Muscle layer of duodenum (tissue), 2 donors: Measurements from ENCODE around the gene ELN.

Experiments
- H3K27ac ChIP-seq: one replicate; pipeline ENCODE4 v1.7.0; 2013; ENCODE audit warnings: mild to moderate bottlenecking, low read length
- H3K27me3 ChIP-seq: one replicate; pipeline ENCODE4 v1.7.0; 2013; ENCODE audit warnings: low read depth, mild to moderate bottlenecking, control low read depth, low read length
- H3K36me3 ChIP-seq, 2 donors: one replicate each; pipeline ENCODE4 v1.7.0; 2013; ENCODE audit warnings: low read length in 2 of 2, control low read depth in 1 of 2, mild to moderate bottlenecking in 1 of 2; ENCODE audit not compliant: insufficient read depth in 2 of 2, control insufficient read depth in 1 of 2
- H3K4me1 ChIP-seq, 2 donors: one replicate each; pipeline ENCODE4 v1.7.0; 2013; ENCODE audit warnings: low read length in 2 of 2, mild to moderate bottlenecking in 2 of 2, control low read depth in 1 of 2, moderate library complexity in 1 of 2; ENCODE audit not compliant: insufficient read depth in 2 of 2, control insufficient read depth in 1 of 2
- H3K4me3 ChIP-seq, 2 donors: one replicate each; pipeline ENCODE4 v1.7.0; 2013; ENCODE audit warnings: low read length in 2 of 2, low read depth in 1 of 2, mild to moderate bottlenecking in 1 of 2
- H3K9me3 ChIP-seq, 2 donors: one replicate each; pipeline ENCODE4 v1.7.0; 2013; ENCODE audit warnings: low read length in 2 of 2, control low read depth in 1 of 2, mild to moderate bottlenecking in 1 of 2; ENCODE audit not compliant: control insufficient read depth in 1 of 2
- donor health status: healthy.

The ELN gene

GRCh38 chr7:74033372-74034311 lies 5.7 kb downstream of the ELN start:
- Histone ChIP-seq H3K36me3 (peaks cover 0 to 23% of the 10 kb centered on the region in 2 donors), H3K4me1 (peaks cover 4 to 43% of the 10 kb centered on the region in 2 donors), H3K4me3 (peak overlapping the region in 1 of 2 donors; percentile 17), H3K27ac (peak overlapping the region; percentile 2), H3K27me3 (no peaks in the 10 kb centered on the region), H3K9me3 (no peaks in the 10 kb centered on the region)

DNA sequence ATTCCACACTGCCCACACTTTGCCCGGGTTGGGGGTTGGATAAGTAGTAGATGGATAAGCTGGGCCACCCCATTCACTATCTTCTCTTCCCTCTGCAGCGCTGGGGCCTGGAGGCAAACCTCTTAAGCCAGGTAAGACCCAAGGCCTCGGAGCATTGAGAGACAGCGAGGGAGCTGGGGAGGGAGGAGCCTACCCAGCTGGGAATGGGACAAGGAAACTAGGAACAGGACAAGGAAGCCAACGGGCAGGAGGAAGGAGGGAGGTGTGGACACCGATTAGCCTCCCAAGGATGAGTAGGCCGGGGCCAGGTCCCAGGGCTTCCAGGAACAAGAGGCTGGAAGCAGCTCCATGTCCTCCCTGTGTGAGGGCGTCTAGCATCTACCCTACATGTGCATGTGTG lies 9.6 kb downstream of the ELN start:
- Histone ChIP-seq H3K9me3 (no peaks in the 10 kb centered on the region), H3K4me1 (peaks cover 0 to 28% of the 10 kb centered on the region in 2 donors), H3K36me3 (peaks cover 0 to 23% of the 10 kb centered on the region in 2 donors), H3K4me3 (no peak overlapping the region), H3K27ac (no peak overlapping the region), H3K27me3 (no peaks in the 10 kb centered on the region)

DNA sequence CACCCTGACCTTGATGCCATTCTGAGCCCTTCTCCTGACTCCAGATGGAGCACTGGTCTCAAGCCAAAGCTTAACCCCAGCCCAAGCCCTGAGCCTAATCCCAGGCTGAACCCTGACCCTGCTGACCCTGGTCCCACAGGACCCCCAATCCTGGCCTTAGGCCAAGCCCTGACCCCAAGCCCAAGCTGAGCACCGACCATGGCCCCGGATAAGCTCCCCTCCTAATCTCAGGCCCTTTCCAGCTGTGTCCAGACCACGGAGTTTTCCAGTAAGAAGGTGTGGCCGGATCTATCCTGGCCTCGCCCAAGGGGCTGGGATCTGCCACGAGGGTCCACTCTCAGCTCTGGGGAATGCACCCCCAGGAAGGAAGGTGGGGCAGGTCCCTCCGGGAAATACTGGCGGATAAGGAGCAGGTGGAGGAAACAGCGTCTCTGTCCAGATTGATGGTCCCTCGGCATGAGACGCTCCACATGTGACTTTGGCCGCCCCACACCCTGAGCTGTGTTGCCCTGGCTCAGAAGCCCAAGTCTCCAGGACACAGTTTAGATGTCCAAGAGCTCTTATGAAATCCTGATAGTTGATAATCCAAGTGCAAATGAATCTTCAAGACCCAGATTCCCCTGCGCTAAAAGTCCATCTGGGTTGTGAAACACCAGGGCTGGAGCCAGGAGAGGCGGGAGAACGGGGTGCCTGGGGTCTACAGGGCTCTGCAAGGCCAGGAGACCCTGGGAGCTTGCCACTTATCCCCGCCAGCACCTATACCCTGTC lies 10.4 kb downstream of the ELN start:
- peaks cover 0 to 34% of the 10 kb centered on the region in 2 donors for H3K4me1 ChIP-seq
- H3K4me3 ChIP-seq: no peak overlapping the region
- no peaks in the 10 kb centered on the region for H3K27me3 ChIP-seq
- H3K9me3 ChIP-seq: no peaks in the 10 kb centered on the region
- peaks cover 0 to 23% of the 10 kb centered on the region in 2 donors for H3K36me3 ChIP-seq
- H3K27ac ChIP-seq: no peak overlapping the region

- Histone ChIP-seq H3K4me1 (peaks cover 0 to 30% of the 10 kb centered on the region in 2 donors), H3K27ac (no peak overlapping the region), H3K9me3 (no peaks in the 10 kb centered on the region), H3K4me3 (no peak overlapping the region), H3K27me3 (no peaks in the 10 kb centered on the region), H3K36me3 (peaks cover 0 to 23% of the 10 kb centered on the region in 2 donors)
Observed at GRCh38 chr7:74039337-74039736, 11.4 kb downstream of the ELN start.

DNA sequence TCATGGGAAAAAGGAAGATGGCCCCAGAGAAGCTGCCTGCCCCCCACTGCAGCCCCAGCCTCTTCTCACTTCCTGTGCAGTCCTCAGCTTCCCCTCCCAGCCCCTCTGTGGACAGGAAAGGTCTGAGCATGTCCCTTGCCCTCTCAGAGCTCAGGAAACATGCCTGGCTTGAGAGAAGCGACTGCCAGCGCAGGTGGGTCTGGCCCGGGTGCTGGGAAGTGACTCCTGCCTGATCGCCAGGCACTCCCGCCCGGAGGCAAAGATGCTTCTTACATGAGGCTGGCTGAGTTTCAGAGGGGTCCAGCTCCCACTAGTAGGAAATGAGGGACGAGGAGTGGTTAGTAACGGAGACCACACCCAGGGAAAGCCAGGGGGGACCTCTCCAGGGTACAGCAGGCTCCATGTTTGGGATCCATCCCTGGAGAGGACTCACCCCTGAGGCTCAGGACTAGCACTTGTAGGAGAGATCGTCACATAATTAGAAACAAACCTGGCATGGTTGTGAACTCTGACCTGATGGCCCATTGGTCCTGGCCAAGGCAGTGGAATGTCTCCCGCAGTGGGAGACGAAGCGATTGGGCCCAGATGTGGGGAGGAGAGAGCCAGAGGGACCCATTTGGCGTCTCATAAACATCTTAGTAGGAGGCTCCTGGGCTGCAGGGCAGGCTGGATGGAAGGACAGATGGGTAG lies 12.3 kb downstream of the ELN start:
- Histone ChIP-seq H3K27ac (no peak overlapping the region), H3K9me3 (no peaks in the 10 kb centered on the region), H3K4me1 (peaks cover 0 to 28% of the 10 kb centered on the region in 2 donors), H3K4me3 (no peak overlapping the region), H3K36me3 (peaks cover 6 to 22% of the 10 kb centered on the region in 2 donors), H3K27me3 (no peaks in the 10 kb centered on the region)

- no peak overlapping the region for H3K27ac ChIP-seq
- H3K4me3 ChIP-seq: no peak overlapping the region
- H3K36me3 ChIP-seq: peaks cover 6 to 19% of the 10 kb centered on the region in 2 donors
Observed at GRCh38 chr7:74040791-74041520, 13.0 kb downstream of the ELN start.

GRCh38 chr7:74042746-74043522 lies 15.0 kb downstream of the ELN start:
- H3K36me3 ChIP-seq: peaks cover 9 to 15% of the 10 kb centered on the region in 2 donors
- H3K9me3 ChIP-seq: no peaks in the 10 kb centered on the region
- no peaks in the 10 kb centered on the region for H3K27me3 ChIP-seq
- H3K27ac ChIP-seq: no peak overlapping the region
- H3K4me1 ChIP-seq: peaks cover 0 to 28% of the 10 kb centered on the region in 2 donors
- H3K4me3 ChIP-seq: peak overlapping the region in 1 of 2 donors; percentile 20

More at GRCh38 chr7:74040791-74041520, 13.0 kb downstream of the ELN start:
- no peaks in the 10 kb centered on the region for H3K27me3 ChIP-seq
- no peaks in the 10 kb centered on the region for H3K9me3 ChIP-seq
- H3K4me1 ChIP-seq: peaks cover 0 to 28% of the 10 kb centered on the region in 2 donors

GRCh38 chr7:74043523-74043951 lies 15.6 kb downstream of the ELN start:
- peak overlapping the region in 1 of 2 donors; percentile 20 for H3K4me3 ChIP-seq
- peaks cover 0 to 28% of the 10 kb centered on the region in 2 donors for H3K4me1 ChIP-seq
- H3K27ac ChIP-seq: no peak overlapping the region
- H3K27me3 ChIP-seq: no peaks in the 10 kb centered on the region
- H3K36me3 ChIP-seq: peaks cover 10 to 16% of the 10 kb centered on the region in 2 donors
- H3K9me3 ChIP-seq: no peaks in the 10 kb centered on the region

- Histone ChIP-seq H3K4me3 (no peak overlapping the region), H3K27me3 (no peaks in the 10 kb centered on the region), H3K4me1 (peaks cover 0 to 20% of the 10 kb centered on the region in 2 donors), H3K27ac (no peak overlapping the region), H3K36me3 (peaks cover 20 to 27% of the 10 kb centered on the region in 2 donors), H3K9me3 (no peaks in the 10 kb centered on the region)
Observed at GRCh38 chr7:74044366-74045350, 16.7 kb downstream of the ELN start.
